GM19240 (cell line): ENCODE measurements around the gene ELF5.

Source experiments
- DNase-seq: peaks from one replicate; pipeline ENCODE4 v3.0.0; 2011; ENCODE audit warnings: low spot score; ENCODE audit not compliant: insufficient read length

ELF5 gene

DNA sequence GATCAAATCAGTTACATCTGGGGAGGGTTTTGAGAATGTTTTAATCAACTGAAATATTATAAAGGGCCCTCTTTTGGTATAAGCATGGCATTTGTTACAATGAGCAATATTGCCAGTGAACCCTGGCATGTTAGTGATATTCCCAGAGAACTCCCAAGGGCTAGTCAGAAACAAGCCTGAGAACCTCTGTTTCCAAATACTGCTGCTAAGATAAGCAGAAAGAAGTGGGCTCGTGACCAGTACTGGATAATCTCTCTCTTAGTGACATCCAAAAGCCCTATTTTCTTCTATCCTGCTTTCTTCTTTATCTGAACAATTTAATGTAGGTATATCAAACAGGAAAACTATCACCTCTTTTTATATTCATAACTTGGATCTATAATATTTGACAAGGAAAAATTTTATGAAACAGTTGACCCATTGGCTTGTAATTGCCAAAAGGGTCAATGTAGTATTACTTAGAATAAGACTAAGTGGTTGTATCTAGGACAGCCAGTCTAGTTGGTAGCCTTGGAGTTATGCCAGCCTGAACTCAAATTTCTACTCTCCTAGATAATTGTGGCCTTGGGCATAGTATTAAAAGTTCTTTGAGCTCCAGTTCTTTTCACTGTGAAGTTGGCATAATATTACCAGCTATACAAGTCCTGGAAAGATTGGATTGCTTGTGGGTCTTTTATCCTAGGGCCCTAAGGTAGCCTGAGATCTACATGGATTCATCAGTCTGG lies 59.1 kb downstream of the ELF5 start:
- no peak for DNase-seq

DNA sequence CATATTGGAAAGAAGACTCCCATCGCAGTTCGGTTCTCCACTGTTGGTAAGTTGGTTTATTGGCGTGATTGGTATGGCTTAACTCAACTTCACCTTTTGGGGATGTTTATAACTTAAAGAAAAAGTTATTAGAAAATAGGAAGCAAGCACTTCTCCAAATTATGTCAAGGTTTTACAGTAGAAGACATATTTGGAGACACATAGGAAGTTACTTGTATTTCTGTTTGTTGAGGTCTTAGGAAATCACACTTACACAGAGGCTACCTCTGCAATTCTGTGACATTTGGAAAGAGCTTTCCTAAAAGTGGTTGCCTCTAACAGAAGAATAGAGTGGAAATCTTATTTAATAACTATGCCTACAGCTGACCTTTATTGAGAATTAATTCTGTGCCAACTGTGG lies 62.5 kb downstream of the ELF5 start:
- DNase-seq = no peak

DNA sequence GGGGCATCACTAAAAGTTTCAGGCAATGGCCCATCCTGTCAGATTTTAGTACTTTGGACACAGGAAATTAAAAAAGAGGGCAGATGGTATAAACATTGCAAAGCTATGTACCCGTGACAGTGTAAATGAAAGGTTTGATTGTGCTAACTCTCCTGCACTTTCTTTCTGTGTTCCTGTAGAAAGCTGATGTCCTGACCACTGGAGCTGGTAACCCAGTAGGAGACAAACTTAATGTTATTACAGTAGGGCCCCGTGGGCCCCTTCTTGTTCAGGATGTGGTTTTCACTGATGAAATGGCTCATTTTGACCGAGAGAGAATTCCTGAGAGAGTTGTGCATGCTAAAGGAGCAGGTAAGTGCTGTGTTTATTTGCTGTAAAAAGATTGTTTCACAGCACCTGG lies 64.6 kb downstream of the ELF5 start:
- DNase-seq = no peak

DNA sequence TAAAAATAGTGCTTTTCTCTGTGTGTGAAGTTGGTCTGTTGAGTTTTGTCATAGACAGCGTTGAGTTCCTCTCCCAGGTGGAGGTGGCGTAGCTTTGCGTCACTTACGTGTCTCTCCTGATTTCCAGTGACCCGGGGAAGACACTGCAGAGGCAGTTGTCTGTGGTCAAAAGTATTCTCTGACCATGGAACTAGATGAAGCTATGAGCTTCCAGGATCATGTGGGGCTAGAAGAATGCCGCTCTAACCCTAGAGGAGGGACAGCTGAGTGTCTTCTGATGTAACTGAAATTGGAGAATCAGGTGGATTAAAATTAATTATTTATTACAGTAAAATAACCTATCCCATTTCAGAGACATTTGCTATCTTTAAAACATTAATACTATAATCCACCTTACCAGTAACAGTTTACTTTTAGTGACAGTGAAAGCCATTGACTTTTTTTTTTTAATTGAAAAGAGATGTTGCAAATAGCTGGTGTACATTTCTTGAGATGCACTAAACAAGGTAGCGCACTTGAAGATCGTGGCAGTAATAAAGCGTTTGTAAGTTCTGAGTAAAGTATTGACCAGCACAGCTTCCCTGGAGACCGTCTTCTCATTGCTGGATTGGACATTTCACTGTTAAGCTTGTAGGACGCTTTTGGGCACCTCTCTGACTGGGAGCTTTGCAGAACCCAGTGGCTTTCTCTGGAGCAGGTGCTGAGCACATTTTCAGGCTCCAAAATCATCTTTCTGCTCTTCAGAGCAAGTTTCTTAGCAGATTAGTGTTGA lies 65.2 kb downstream of the ELF5 start:
- no peak for DNase-seq

DNA sequence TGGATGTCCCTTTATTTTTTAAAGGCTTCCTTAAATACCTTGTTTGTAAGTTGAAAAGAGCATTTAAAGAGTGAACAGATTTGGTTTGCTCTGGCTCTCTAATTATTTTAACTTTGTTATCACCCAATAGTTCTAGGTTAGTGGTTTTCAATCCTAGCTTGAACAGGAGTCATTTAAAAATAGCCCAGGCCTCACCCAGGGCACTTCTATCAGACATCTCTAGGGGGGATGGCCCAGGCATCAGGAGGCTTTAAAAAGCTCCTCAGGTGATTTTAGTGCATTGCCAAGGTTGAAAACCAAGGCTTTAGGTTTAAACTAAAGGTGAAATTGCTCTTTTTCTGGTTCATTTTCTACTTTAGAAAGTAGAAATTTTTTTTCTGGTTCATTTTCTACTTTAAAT lies 66.5 kb downstream of the ELF5 start:
- no peak for DNase-seq

DNA sequence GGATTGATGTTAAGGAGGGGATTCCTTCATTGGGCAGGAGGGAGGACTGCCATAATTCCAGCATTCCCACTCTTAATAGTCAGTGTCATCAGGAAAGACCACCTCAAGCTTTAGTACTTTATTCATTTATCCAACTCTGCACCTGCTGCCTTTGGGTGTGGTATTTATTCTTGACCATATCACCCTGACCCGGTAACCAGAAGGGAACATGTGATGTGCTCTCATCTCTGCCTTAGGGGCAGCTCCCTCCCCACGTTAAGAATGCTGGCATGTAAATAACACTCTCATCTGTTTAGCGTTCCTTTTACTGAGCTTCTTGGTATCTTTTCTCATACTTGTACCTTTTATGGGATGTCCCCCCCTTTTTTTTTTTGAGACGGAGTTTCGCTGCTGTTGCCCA lies 67.2 kb downstream of the ELF5 start:
- no peak for DNase-seq

DNA sequence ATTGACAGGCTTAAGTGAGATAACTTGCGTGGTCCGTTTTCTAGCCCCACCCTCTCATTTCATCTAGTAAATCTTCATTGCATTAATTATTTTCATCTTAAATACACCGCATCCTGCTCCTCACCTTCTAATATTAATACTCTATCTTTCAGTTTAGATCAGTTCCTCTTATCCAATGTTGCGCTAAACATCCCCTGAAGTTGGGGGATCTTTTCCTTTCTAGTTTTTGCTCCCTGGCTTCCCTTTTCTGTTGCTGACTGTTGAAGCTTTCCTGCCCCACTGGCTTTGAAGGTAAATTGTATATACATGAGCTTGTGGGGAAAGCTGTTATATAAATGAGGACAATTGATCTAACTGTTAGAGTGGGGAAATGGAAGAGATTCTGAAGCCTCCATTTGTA lies 67.6 kb downstream of the ELF5 start:
- no peak for DNase-seq

DNA sequence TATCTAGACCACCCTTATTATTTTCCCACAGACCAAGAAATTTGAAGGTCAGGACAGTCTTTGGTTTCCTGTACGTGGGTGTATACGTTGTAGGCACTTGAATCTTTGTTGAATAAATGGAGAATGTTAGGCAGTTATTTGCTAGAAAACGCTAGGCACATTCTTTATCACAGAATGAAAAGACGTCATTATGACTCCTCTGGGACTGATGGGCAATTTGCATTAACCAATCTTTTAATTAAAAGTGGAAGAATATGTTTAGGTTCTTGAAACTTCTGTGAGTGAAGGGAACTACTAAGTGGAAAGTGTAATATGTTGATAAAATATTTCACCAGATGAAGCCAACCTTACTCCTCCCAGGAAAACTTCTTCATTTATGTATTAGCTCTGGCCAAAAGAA lies 69.2 kb downstream of the ELF5 start:
- DNase-seq = no peak

DNA sequence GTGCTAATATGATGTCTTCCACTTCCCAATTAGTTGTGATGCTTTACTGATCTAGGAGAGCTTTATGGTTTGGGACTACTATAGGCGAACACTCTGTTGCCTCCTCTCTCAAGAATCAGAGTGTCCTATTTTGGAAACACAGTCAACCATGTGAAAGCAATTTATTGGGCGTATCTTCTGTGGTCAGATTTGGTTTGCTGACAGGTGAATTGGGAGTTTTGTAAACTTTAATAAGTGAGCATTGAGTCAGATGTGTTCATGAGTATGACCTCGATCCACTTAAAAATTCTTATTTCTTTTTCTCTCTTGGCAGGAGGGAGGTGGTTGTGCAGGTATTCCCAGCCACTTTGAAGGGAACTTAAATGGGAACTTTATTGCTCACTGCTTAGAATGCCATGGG lies 70.5 kb downstream of the ELF5 start:
- DNase-seq = no peak

DNA sequence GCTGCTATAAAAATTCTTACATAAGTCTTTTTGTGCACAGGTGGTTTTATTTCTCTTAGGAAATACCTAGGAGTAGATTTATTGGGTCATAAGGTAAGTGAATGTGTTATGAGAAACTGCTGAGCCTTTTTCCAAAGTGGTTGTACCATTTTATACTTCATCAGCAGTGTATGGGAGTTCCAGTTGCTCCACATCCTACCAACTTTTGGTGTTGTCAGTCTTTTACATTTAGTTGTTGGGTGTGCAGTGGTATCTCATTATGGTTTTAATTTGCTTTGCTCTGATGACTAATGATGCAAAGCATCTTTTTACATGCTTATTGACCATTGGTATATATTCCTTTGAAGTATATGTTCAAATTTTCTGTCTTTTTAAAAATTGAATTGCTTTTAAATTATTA lies 71.8 kb downstream of the ELF5 start:
- DNase-seq = no peak

DNA sequence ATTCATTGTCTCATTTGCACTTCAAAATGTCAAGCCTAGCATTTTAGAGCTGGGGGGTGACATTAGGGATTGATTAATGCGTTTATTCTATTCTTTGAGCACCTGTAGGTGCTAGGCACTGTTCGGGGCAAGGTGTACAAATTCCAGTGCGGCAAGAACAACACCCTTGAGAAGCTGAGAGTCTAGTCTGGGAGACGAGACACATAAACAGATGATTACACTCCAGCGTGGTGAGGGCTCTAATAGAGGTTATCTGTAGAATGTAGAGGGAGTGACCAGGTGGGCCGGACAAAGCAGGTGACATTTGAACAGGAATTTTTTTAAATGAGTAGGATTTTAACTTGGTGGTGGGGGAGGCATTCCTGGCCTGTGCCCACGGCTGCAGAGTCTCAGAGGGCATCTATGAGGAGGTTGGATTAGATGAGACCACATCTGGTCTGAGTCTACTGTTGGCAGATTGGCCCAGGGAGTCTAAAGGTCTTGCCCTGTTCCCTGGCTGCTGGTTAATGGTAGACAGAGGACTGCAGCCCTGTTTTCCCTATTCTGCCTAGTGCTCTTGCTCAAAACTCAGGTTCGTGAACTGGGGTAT lies 73.9 kb downstream of the ELF5 start:
- no peak for DNase-seq

DNA sequence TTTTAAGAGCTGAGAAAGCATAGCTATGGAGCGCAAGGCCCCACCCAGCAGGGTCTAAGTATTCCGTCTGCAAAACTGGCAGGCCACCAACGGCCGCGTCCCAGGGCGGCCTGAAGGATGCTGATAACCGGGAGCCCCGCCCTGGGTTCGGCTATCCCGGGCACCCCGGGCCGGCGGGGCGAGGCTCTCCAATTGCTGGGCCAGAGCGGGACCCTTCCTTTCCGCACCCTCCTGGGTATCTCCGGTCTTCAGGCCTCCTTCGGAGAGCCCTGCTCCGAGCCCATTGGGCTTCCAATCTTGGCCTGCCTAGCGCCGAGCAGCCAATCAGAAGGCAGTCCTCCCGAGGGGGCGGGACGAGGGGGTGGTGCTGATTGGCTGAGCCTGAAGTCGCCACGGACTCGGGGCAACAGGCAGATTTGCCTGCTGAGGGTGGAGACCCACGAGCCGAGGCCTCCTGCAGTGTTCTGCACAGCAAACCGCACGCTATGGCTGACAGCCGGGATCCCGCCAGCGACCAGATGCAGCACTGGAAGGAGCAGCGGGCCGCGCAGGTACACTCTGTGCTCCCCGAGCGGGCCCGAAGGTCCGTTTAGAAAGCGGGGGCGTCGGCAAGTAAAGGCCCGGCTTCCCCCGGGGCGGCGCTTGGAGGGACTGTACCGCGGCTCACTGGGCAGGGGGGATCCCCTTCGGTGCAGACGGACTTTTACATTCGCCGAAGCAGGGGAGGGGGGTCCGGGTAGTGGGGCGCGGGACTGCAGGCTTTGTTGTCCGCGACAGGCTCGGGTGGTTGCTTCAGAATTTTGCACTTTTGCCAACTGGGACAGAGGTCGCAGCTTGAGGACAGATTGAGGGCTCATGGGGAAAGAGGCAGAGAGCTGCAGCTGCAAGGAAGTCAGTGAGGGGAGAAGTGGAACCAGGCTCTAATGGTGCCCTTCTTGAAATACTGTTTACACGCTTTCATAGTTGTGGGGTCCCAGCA lies 74.8 kb downstream of the ELF5 start, which contains the start of gene CAT:
TSS of gene CAT (plus strand) at position 406 of the 979 bp plus-strand sequence. CDS start at position 486, 80 bp downstream.
- DNase-seq = peak; percentile 83

DNA sequence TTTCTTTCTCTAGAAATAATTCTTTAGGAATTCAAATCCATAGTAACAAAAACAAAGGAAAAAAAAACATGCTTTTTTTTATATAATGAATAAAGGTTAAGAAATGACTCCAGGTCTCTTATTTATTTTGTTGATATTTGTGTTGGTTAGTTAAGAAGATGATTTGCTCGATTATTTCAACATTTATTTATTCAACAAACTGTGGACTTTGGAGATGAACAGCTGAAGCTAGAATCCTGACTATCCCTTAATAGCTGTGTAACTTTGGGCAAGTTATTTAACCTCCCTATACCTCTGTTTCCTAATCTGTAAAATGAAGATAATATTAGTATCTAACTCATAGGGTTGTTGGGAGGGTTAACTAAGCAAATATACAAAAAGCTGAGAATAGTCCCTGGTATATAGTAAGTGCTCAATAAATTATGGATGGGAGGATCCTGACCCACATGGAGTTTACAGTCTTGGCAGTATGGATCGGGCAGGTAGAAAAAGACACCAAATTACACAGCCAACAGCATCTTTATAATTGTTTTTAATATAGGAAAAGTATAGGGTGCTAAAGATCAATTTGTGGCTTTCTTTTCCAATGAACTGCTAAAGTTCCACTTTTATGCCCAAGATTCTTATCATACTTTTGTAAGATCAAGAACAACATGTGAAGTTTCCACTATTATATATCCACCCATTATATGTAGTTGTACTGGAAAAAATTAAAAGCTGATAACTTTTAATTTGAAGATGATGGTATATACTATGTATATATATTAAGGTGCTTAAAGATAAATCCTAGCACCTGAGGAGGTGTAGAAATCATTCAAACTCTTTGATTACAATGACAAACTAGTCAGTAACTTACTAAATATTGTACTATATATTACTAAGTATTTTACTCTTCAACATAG lies 76.1 kb downstream of the ELF5 start:
- DNase-seq = no peak

DNA sequence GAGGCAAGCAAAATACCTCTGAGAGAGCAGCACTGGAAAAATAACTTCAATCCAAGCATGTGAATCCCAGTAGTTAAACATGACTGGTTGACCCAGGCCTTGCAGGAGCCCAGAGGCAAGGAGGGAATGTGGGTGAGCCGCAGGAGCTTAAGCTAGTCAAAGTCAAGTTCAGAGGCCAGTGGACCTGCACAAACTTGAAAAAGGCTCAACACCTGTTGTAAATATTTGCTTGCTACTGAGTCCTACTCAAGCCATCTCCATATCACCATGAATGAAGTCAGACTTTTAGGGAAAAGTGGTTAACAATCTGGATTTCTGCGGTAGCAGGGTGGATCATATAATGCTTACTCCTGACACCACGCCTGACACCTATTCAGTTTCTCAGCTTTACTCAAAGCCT lies 79.7 kb downstream of the ELF5 start:
- DNase-seq = no peak

DNA sequence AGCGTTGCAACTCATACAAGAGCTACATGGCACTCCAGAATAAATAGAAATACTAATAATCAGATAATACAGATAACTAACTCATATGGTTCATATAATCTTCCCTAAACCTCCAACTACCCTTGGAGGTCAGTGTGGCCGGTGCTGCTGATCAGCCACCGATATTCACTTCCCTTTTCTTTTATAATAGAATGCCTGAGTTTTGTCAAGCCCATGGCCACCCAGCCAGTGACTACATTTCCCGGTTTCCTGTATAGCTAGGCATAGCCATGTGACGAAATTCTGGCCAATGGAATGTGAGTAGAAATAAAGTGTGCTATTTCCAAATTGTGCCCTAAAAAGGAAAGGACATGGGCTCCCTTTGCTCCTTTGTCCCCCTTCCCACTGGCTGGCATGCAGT lies 80.8 kb downstream of the ELF5 start:
- DNase-seq = no peak

DNA sequence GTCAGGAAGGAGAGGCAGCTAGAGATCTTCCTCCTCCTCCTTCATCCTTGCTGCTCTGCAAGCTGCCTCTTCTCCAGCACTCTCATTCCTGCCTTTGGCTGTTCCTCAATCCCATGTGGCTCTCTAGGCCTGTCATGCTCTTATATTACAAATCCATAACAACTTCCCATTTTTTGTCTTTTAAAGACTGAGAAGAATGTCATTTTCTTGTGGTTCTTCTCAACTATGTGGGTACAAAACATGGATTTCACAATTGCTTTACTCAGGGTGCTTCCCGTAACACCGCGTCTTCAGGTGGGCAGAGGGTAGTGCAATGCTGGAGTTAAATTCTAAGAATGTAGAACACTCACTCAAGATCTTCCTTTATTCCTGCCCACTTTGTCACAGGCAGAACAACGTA lies 81.6 kb downstream of the ELF5 start:
- DNase-seq = no peak
